Activated CD4-positive, alpha-beta memory T cell treated with anti-CD3 and anti-CD28 coated beads for 36 hours (primary cell): Measurements from ENCODE around the gene LHPP. TPM values are rescaled to one million over a fixed set of nuclear protein-coding genes. Genes with fewer than 3 reads are reported as not detected.

ENCODE experiments used
- CTCF ChIA-PET: fragments of 350-600 bp; sonication (Branson Sonifier 250); formaldehyde crosslinking; loops from one replicate; lab custom pipeline; 2021; ENCODE audit warnings: antibody characterized with exemption, inconsistent platforms; lab: Charles Lee
- POLR2A ChIA-PET: fragments of 350-600 bp; sonication (Branson Sonifier 250); formaldehyde crosslinking; loops from one replicate; lab custom pipeline; 2021; ENCODE audit warnings: antibody characterized with exemption; lab: Charles Lee
- DNase-seq: peaks from one replicate; pipeline ENCODE4 v3.0.0-alpha.2; 2020
- H3K27ac Mint-ChIP-seq: one replicate; pipeline ENCODE4 v1.8.0; 2021; ENCODE audit warnings: mixed read lengths
- H3K27me3 Mint-ChIP-seq: one replicate; pipeline ENCODE4 v1.8.0; 2021; ENCODE audit warnings: mixed read lengths
- H3K36me3 Mint-ChIP-seq: one replicate; pipeline ENCODE4 v1.8.0; 2021; ENCODE audit warnings: mixed read lengths
- H3K4me1 Mint-ChIP-seq: one replicate; pipeline ENCODE4 v1.8.0; 2021; ENCODE audit warnings: low read depth, mixed read lengths
- H3K4me3 Mint-ChIP-seq: one replicate; pipeline ENCODE4 v1.8.0; 2021; ENCODE audit warnings: mild to moderate bottlenecking, mixed read lengths
- H3K9me3 Mint-ChIP-seq: one replicate; pipeline ENCODE4 v1.8.0; 2021; ENCODE audit warnings: mixed read lengths
- intact Hi-C: fragments of 100-400 bp; cut with micrococcal nuclease; formaldehyde crosslinking; loops from one replicate; pipeline ENCODE4 v1.15.1; 2023
- total RNA-seq, 2 experiments: library from RNA; stranded (reverse); gene quantifications; one replicate each; pipeline ENCODE4 v1.2.3, GENCODE V29; 2021

The LHPP gene
- total RNA-seq, 2 experiments from 2014 or later: 10.1 to 12.3 TPM

- intact Hi-C loops: no loop called here
- H3K4me3 Mint-ChIP-seq: no peak overlapping the region
- peaks cover 8% of the 10 kb centered on the region for H3K36me3 Mint-ChIP-seq
- no peak overlapping the region for H3K27ac Mint-ChIP-seq
- ChIA-PET POLR2A (no interaction called here), CTCF (interaction anchor here (1.2 kb wide), 1 partner anchor 18 kb away, joined by 4 read pairs; no protein-coding TSS in a partner anchor)
- H3K9me3 Mint-ChIP-seq: no peaks in the 10 kb centered on the region
- H3K4me1 Mint-ChIP-seq: peaks cover 32% of the 10 kb centered on the region
- no peaks in the 10 kb centered on the region for H3K27me3 Mint-ChIP-seq
- no peak for DNase-seq
Measured at GRCh38 chr10:124618470-124619073, 156.9 kb downstream of the LHPP start.

GRCh38 chr10:124619195-124619594 is 157.6 kb downstream of the LHPP start:
- ChIA-PET CTCF (interaction anchor here (1.2 kb wide), 1 partner anchor 17 kb away, joined by 4 read pairs; no protein-coding TSS in a partner anchor), POLR2A (no interaction called here)
- H3K4me1 Mint-ChIP-seq: peaks cover 28% of the 10 kb centered on the region
- intact Hi-C loops: no loop called here
- DNase-seq: no peak
- peaks cover 8% of the 10 kb centered on the region for H3K36me3 Mint-ChIP-seq
- no peak overlapping the region for H3K27ac Mint-ChIP-seq
- no peaks in the 10 kb centered on the region for H3K27me3 Mint-ChIP-seq
- no peaks in the 10 kb centered on the region for H3K9me3 Mint-ChIP-seq
- H3K4me3 Mint-ChIP-seq: no peak overlapping the region

- no peak for DNase-seq
- ChIA-PET CTCF (interaction anchor here (1.9 kb wide), 1 partner anchor 121 kb away, joined by 7 read pairs; no protein-coding TSS in a partner anchor), POLR2A (interaction anchor here (1.1 kb wide), 1 partner anchor 18 kb away, joined by 3 read pairs; no protein-coding TSS in a partner anchor)
- intact Hi-C loops: no loop called here
- Mint-ChIP-seq H3K4me3 (no peak overlapping the region), H3K4me1 (peaks cover 22% of the 10 kb centered on the region), H3K9me3 (no peaks in the 10 kb centered on the region), H3K36me3 (peaks cover 8% of the 10 kb centered on the region), H3K27me3 (no peaks in the 10 kb centered on the region), H3K27ac (no peak overlapping the region)
Measured at GRCh38 chr10:124619802-124620490, 158.3 kb downstream of the LHPP start.

GRCh38 chr10:124621637-124622036 is 160.0 kb downstream of the LHPP start:
- peaks cover 8% of the 10 kb centered on the region for H3K36me3 Mint-ChIP-seq
- no peak overlapping the region for H3K4me3 Mint-ChIP-seq
- no peaks in the 10 kb centered on the region for H3K9me3 Mint-ChIP-seq
- H3K27ac Mint-ChIP-seq: no peak overlapping the region
- H3K27me3 Mint-ChIP-seq: no peaks in the 10 kb centered on the region
- intact Hi-C loops: no loop called here
- POLR2A ChIA-PET: no interaction called here
- CTCF ChIA-PET: interaction anchor here (1.1 to 1.9 kb wide), 2 partner anchors 27 to 120 kb away, joined by 3 to 7 read pairs; no protein-coding TSS in a partner anchor
- no peak for DNase-seq
- H3K4me1 Mint-ChIP-seq: peaks cover 29% of the 10 kb centered on the region

GRCh38 chr10:124622158-124622557 is 160.5 kb downstream of the LHPP start:
- Mint-ChIP-seq H3K27ac (no peak overlapping the region), H3K36me3 (peaks cover 8% of the 10 kb centered on the region), H3K27me3 (no peaks in the 10 kb centered on the region), H3K4me3 (no peak overlapping the region), H3K9me3 (no peaks in the 10 kb centered on the region), H3K4me1 (peaks cover 34% of the 10 kb centered on the region)
- ChIA-PET CTCF (interaction anchor here (1.1 kb wide), 1 partner anchor 27 kb away, joined by 3 read pairs; no protein-coding TSS in a partner anchor), POLR2A (no interaction called here)
- no peak for DNase-seq
- intact Hi-C loops: no loop called here

GRCh38 chr10:124622866-124623536 is 161.4 kb downstream of the LHPP start:
- Mint-ChIP-seq H3K36me3 (peaks cover 5% of the 10 kb centered on the region), H3K4me3 (no peak overlapping the region), H3K9me3 (no peaks in the 10 kb centered on the region), H3K4me1 (peaks cover 43% of the 10 kb centered on the region), H3K27ac (no peak overlapping the region), H3K27me3 (no peaks in the 10 kb centered on the region)
- DNase-seq: no peak
- POLR2A ChIA-PET: no interaction called here
- CTCF ChIA-PET: interaction anchor here (0.8 kb wide), 1 partner anchor 9 kb away, joined by 3 read pairs; no protein-coding TSS in a partner anchor
- intact Hi-C loops: no loop called here

GRCh38 chr10:124624006-124624405 is 162.4 kb downstream of the LHPP start:
- DNase-seq: no peak
- Mint-ChIP-seq H3K36me3 (peaks cover 4% of the 10 kb centered on the region), H3K27me3 (no peaks in the 10 kb centered on the region), H3K4me1 (peaks cover 43% of the 10 kb centered on the region), H3K4me3 (no peak overlapping the region), H3K9me3 (no peaks in the 10 kb centered on the region), H3K27ac (no peak overlapping the region)
- POLR2A ChIA-PET: no interaction called here
- intact Hi-C loops: no loop called here
- CTCF ChIA-PET: no interaction called here

GRCh38 chr10:124624466-124624865 is 162.8 kb downstream of the LHPP start:
- Mint-ChIP-seq H3K9me3 (no peaks in the 10 kb centered on the region), H3K27me3 (no peaks in the 10 kb centered on the region), H3K4me1 (peaks cover 44% of the 10 kb centered on the region), H3K36me3 (peaks cover 6% of the 10 kb centered on the region), H3K4me3 (no peak overlapping the region), H3K27ac (no peak overlapping the region)
- intact Hi-C loops: no loop called here
- CTCF ChIA-PET: interaction anchor here (1.0 kb wide), 1 partner anchor 117 kb away, joined by 4 read pairs; no protein-coding TSS in a partner anchor
- no peak for DNase-seq
- POLR2A ChIA-PET: no interaction called here

GRCh38 chr10:124624895-124625294 is 163.3 kb downstream of the LHPP start:
- POLR2A ChIA-PET: no interaction called here
- CTCF ChIA-PET: interaction anchor here (1.0 kb wide), 1 partner anchor 116 kb away, joined by 4 read pairs; no protein-coding TSS in a partner anchor
- Mint-ChIP-seq H3K36me3 (peaks cover 7% of the 10 kb centered on the region), H3K9me3 (no peaks in the 10 kb centered on the region), H3K4me1 (peaks cover 45% of the 10 kb centered on the region), H3K27ac (no peak overlapping the region), H3K4me3 (no peak overlapping the region), H3K27me3 (no peaks in the 10 kb centered on the region)
- DNase-seq: no peak
- intact Hi-C loops: no loop called here

GRCh38 chr10:124625831-124626238 is 164.2 kb downstream of the LHPP start:
- no peak for DNase-seq
- Mint-ChIP-seq H3K27me3 (no peaks in the 10 kb centered on the region), H3K4me3 (no peak overlapping the region), H3K4me1 (peaks cover 43% of the 10 kb centered on the region), H3K36me3 (peaks cover 7% of the 10 kb centered on the region), H3K9me3 (no peaks in the 10 kb centered on the region), H3K27ac (no peak overlapping the region)
- intact Hi-C loops: loop anchor here (2.0 kb wide), 3 partner anchors 23 to 115 kb away; no protein-coding TSS in a partner anchor
- CTCF ChIA-PET: interaction anchor here (1.6 to 3.7 kb wide), 2 partner anchors 63 to 115 kb away, joined by 9 to 30 read pairs; no protein-coding TSS in a partner anchor
- POLR2A ChIA-PET: no interaction called here

GRCh38 chr10:124626759-124627380 is 165.2 kb downstream of the LHPP start:
- Mint-ChIP-seq H3K4me3 (no peak overlapping the region), H3K36me3 (peaks cover 7% of the 10 kb centered on the region), H3K27ac (no peak overlapping the region), H3K27me3 (no peaks in the 10 kb centered on the region), H3K4me1 (peaks cover 51% of the 10 kb centered on the region), H3K9me3 (no peaks in the 10 kb centered on the region)
- CTCF ChIA-PET: interaction anchor here (0.7 to 3.8 kb wide), 9 partner anchors 13 to 114 kb away, joined by 3 to 30 read pairs (median 8); no protein-coding TSS in a partner anchor
- intact Hi-C loops: loop anchor here (1.0 to 2.0 kb wide), 4 partner anchors 13 to 114 kb away; no protein-coding TSS in a partner anchor
- DNase-seq: peak; percentile 80
- POLR2A ChIA-PET: interaction anchor here (1.3 to 2.1 kb wide), 5 partner anchors 24 to 114 kb away, joined by 3 to 8 read pairs (median 4); no protein-coding TSS in a partner anchor
